Karpas-422 (cell line): ENCODE measurements around the gene HACE1. TPM values are rescaled to one million over a fixed set of nuclear protein-coding genes. Genes with fewer than 3 reads are reported as not detected.
"Not testable (repeated sequence)": the region's sequence is repeated elsewhere in the genome, so short reads cannot be mapped to it uniquely, and the experiment has no call there.

Source experiments
- DNase-seq: peaks from one replicate; pipeline ENCODE4 v3.0.0-alpha.2; 2015
- H2AFZ ChIP-seq: fragments of 200-600 bp; sonication (generic); 2 replicates; pipeline ENCODE4 v1.6.1; 2014; ENCODE audit warnings: antibody characterized with exemption, low read length, mixed read lengths
- H3K27ac ChIP-seq: fragments of 200-600 bp; sonication (generic); 2 replicates; pipeline ENCODE4 v1.5.1; 2014; ENCODE audit warnings: mild to moderate bottlenecking, low read length, moderate library complexity
- H3K27me3 ChIP-seq: fragments of 200-600 bp; sonication (generic); 2 replicates; pipeline ENCODE4 v1.6.1; 2014; ENCODE audit warnings: low read length, mixed read lengths
- H3K36me3 ChIP-seq: fragments of 200-600 bp; sonication (generic); 2 replicates; pipeline ENCODE4 v1.6.1; 2014; ENCODE audit warnings: low read length, mixed read lengths; ENCODE audit not compliant: insufficient read depth
- H3K4me1 ChIP-seq: fragments of 200-600 bp; sonication (generic); 2 replicates; pipeline ENCODE4 v1.6.1; 2014; ENCODE audit warnings: mild to moderate bottlenecking, low read length, mixed read lengths
- H3K4me2 ChIP-seq: fragments of 200-600 bp; sonication (generic); 2 replicates; pipeline ENCODE4 v1.6.1; 2014; ENCODE audit warnings: low read length, low read depth, mild to moderate bottlenecking; ENCODE audit not compliant: poor library complexity, severe bottlenecking
- H3K4me3 ChIP-seq: fragments of 200-600 bp; sonication (generic); 2 replicates; pipeline ENCODE4 v1.5.1; 2014; ENCODE audit warnings: mild to moderate bottlenecking, antibody characterized with exemption, low read length, mixed read lengths
- H3K79me2 ChIP-seq: fragments of 200-600 bp; sonication (generic); 2 replicates; pipeline ENCODE4 v1.6.1; 2014; ENCODE audit warnings: mild to moderate bottlenecking, low read length, mixed read lengths
- H3K9ac ChIP-seq: fragments of 200-600 bp; sonication (generic); 2 replicates; pipeline ENCODE4 v1.6.0; 2014; ENCODE audit warnings: low read length
- H3K9me2 ChIP-seq: fragments of 200-600 bp; sonication (generic), shearing (Covaris generic); replicated peaks from 2 replicates; pipeline ENCODE4 v1.6.0; 2014; ENCODE audit warnings: mild to moderate bottlenecking, low read length, moderate library complexity; ENCODE audit not compliant: insufficient read depth
- H3K9me3 ChIP-seq: fragments of 300-700, 200-600 bp; sonication (generic); 2 replicates; pipeline ENCODE4 v1.6.1; 2014; ENCODE audit warnings: low read length, mixed read lengths
- H4K20me1 ChIP-seq: fragments of 200-600 bp; sonication (generic); 2 replicates; pipeline ENCODE4 v1.6.1; 2014; ENCODE audit warnings: mild to moderate bottlenecking, antibody characterized with exemption, low read length, low read depth; ENCODE audit not compliant: insufficient read depth
- total RNA-seq: library from RNA; depleted of rRNA; stranded (reverse); fragments of >200 nt; shearing (Covaris generic); gene quantifications from 2 replicates; pipeline ENCODE4 v1.2.3, GENCODE V29; 2014; ENCODE audit warnings: low replicate concordance; rRNA removed

Gene HACE1
- 21.5 and 41.7 TPM in 2 replicates for total RNA-seq

- Histone ChIP-seq H3K79me2 (peaks cover 46% of the 10 kb centered on the region), H3K4me2 (peak within 1 kb of the TSS; percentile 94), H3K36me3 (peaks cover 5% of the 10 kb centered on the region; the same call in 1 of the 2 replicates), H4K20me1 (no peaks in the 10 kb centered on the region), H2AFZ (peak within 1 kb of the TSS; percentile 90), H3K9me3 (no peaks in the 10 kb centered on the region), H3K9me2 (no peaks in the 10 kb centered on the region), H3K27me3 (no peaks in the 10 kb centered on the region), H3K27ac (peak within 1 kb of the TSS; percentile 34; the same call in 1 of the 2 replicates), H3K4me1 (peaks cover 23% of the 10 kb centered on the region), H3K9ac (peak within 1 kb of the TSS; percentile 92), H3K4me3 (peak within 1 kb of the TSS; percentile 97)
- peak; percentile 97 for DNase-seq
These were observed at the start of gene HACE1 for GRCh38 chr6:104859225-104860146. Gene HACE1 (minus strand): TSS chr6:104859919. CDS start chr6:104859642, 277 bp downstream.

DNA sequence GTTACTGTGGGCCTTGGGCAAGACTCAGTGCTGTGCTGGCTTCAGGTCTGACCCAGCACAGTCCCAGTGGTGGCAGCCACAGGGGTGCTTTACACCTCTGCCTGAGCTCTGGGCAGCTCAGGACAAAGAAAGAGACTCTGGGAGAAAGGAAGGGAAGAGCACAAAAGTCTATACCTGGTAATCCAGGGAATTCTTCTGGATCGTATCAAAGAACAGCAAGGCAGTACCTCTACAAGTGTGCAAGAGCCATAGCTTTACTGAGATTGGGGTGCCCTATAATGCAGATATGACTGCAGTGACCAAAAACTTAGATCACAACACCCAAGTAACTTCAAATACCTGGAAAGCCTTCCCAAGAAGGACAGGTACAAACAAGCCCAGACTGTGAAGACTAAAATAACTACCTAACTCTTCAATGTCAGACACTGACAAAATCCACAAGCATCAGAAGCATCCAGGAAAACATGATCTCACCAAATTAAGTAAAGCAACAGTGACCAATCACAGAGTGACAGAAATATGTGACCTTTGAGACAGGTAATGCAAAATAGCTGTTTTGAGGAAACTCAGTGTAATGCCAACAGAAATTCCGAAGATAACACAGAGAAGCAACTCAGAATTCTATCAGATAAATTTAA lies 49.3 kb upstream of the HACE1 start:
- Histone ChIP-seq H2AFZ (no peak overlapping the region), H3K9ac (no peak overlapping the region), H4K20me1 (no peaks in the 10 kb centered on the region), H3K79me2 (no peaks in the 10 kb centered on the region), H3K27ac (no peak overlapping the region), H3K27me3 (no peaks in the 10 kb centered on the region), H3K36me3 (no peaks in the 10 kb centered on the region), H3K9me3 (no peaks in the 10 kb centered on the region), H3K9me2 (no peaks in the 10 kb centered on the region), H3K4me1 (no peaks in the 10 kb centered on the region), H3K4me2 (no peak overlapping the region), H3K4me3 (no peak overlapping the region)
- DNase-seq, result no peak

GRCh38 chr6:104908031-104908887 lies 48.5 kb upstream of the HACE1 start:
- Histone ChIP-seq H3K27me3 (no peaks in the 10 kb centered on the region), H3K4me3 (no peak overlapping the region), H3K9me3 (no peaks in the 10 kb centered on the region), H3K27ac (no peak overlapping the region), H3K36me3 (no peaks in the 10 kb centered on the region), H3K9me2 (no peaks in the 10 kb centered on the region), H3K4me1 (no peaks in the 10 kb centered on the region), H3K4me2 (no peak overlapping the region), H2AFZ (no peak overlapping the region), H4K20me1 (no peaks in the 10 kb centered on the region), H3K9ac (no peak overlapping the region), H3K79me2 (no peaks in the 10 kb centered on the region)
- DNase-seq, result no peak

GRCh38 chr6:104898893-104899292 lies 39.2 kb upstream of the HACE1 start:
- not testable (repeated sequence) for H3K4me2 ChIP-seq, H3K27me3 ChIP-seq, H4K20me1 ChIP-seq, H3K4me3 ChIP-seq, H3K9me2 ChIP-seq, H3K9ac ChIP-seq, H3K27ac ChIP-seq, H3K79me2 ChIP-seq, H3K9me3 ChIP-seq, H2AFZ ChIP-seq, DNase-seq, H3K36me3 ChIP-seq, H3K4me1 ChIP-seq

DNA sequence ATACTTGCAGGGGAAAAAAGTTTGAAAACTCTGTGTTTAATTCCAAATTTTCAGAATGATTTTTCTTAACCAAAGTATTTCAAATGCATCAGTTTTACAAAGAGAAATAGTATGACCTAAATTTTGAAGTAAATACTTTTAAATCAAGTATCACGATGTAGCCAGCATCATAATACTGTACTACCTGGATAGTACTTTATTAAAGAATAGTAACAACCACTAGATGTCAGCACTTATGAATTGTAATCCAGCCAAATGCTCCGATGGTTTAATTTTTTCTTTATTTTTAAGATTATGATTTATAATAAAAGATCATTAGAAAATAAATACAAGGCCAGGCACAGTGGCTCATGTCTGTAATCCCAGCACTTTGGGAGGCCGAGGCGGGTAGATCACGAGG lies 37.2 kb upstream of the HACE1 start:
- Histone ChIP-seq H3K27ac (no peak overlapping the region), H3K36me3 (no peaks in the 10 kb centered on the region), H3K4me1 (no peaks in the 10 kb centered on the region), H3K4me3 (no peak overlapping the region), H3K79me2 (no peaks in the 10 kb centered on the region), H3K9ac (no peak overlapping the region), H3K4me2 (no peak overlapping the region), H4K20me1 (no peaks in the 10 kb centered on the region), H3K27me3 (no peaks in the 10 kb centered on the region), H2AFZ (no peak overlapping the region), H3K9me3 (no peaks in the 10 kb centered on the region), H3K9me2 (no peaks in the 10 kb centered on the region)
- peak; percentile 43 for DNase-seq

GRCh38 chr6:104888066-104888465 lies 28.3 kb upstream of the HACE1 start:
- Histone ChIP-seq H3K27me3 (no peaks in the 10 kb centered on the region), H3K79me2 (no peaks in the 10 kb centered on the region), H2AFZ (no peak overlapping the region), H3K9me3 (peaks cover 15% of the 10 kb centered on the region), H3K36me3 (no peaks in the 10 kb centered on the region), H3K9ac (no peak overlapping the region), H3K9me2 (no peaks in the 10 kb centered on the region), H4K20me1 (no peaks in the 10 kb centered on the region), H3K27ac (no peak overlapping the region), H3K4me2 (no peak overlapping the region), H3K4me1 (no peaks in the 10 kb centered on the region), H3K4me3 (no peak overlapping the region)
- DNase-seq, result no peak

DNA sequence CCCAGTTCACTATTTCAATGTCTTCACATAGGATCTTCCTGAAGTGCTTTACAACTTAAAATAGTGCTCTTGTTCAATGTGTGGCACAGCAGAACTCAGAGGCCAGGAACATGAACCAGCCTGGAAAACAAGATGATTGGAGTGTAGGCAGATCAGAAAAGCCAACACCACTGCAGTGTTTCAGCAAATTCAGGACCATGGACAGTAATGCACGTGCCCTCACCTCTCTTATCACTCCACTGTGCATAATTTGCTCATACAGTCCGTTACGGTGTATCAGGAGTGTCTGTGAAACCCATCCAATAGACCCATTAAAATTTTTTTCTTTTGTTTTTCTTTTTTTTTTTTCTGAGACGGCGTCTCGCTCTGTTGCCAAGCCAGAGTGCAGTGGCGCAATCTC lies 27.6 kb upstream of the HACE1 start:
- Histone ChIP-seq H3K9ac (no peak overlapping the region), H3K9me3 (peaks cover 15% of the 10 kb centered on the region), H3K9me2 (no peaks in the 10 kb centered on the region), H3K4me2 (no peak overlapping the region), H3K27ac (no peak overlapping the region), H3K4me1 (no peaks in the 10 kb centered on the region), H4K20me1 (no peaks in the 10 kb centered on the region), H3K36me3 (no peaks in the 10 kb centered on the region), H3K27me3 (no peaks in the 10 kb centered on the region), H3K79me2 (no peaks in the 10 kb centered on the region), H3K4me3 (no peak overlapping the region), H2AFZ (no peak overlapping the region)
- DNase-seq, result peak; percentile 69
